Measurements from ENCODE around the gene CCSER2. TPM values are rescaled to one million over a fixed set of nuclear protein-coding genes. Genes with fewer than 3 reads are reported as not detected.
A peak's percentile ranks its signal among the peaks of the same experiment; 100 is the strongest.

The CCSER2 gene
- polyA plus RNA-seq, 3 donors, result 7.4 to 23.3 (median 14.3) TPM

DNA sequence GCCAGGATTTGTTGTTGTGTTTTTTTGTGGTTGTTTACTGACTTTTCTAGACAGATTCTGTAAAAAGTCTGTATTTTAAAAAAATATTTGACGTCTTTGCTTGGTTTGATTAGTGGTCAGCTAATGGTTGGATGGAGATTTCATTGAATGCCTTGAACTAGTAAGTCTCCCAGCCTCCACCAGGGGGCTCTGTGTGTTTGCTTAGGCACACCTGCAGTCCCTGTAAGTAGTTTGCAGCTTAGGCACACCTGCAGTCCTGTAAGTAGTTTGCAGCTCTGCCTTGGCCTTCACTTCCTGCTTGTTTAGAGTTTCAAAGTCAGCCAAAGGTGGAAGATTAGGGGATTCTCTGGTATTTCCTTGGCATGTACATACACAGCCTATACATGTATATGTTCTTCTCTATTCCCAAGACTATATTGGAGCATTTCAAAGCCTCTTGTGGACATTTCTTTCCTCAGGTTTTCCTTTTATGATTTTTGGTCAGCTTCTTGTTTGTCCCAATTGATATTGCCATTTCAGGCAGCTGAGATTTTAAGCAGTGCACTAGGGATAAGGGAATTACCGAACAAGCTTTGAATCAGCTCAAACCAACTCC, 101.6 kb downstream of the CCSER2 start:
- H3K9ac ChIP-seq (ENCODE audit: insufficient read depth, low read length, poor library complexity, severe bottlenecking), result no peak overlapping the region
- Mint-ChIP-seq H3K36me3 (peaks cover 6 to 16% of the 10 kb centered on the region in 2 donors), H3K4me3 (no peak overlapping the region), H3K9me3 (no peaks in the 10 kb centered on the region), H3K27ac (no peak overlapping the region), H3K27me3 (ENCODE audit: low read depth in 3 of 3) (peaks cover 0 to 2% (median 0%) of the 10 kb centered on the region in 3 donors), H3K4me1 (no peaks in the 10 kb centered on the region)
- WGBS (ENCODE audit: insufficient coverage), result 80% methylated on average over 1 of the region's 2 CpGs
- no peaks in the 10 kb centered on the region for H3K79me2 ChIP-seq (ENCODE audit: insufficient read depth, low read length)
- DNase-seq, result peak; percentile 6 to 47 (median 25)
- no peaks in the 10 kb centered on the region for H3K4me1 ChIP-seq (ENCODE audit: control insufficient read depth in 1 of 2, insufficient read depth in 2 of 2, low read length in 2 of 2)
- H3K27me3 ChIP-seq (ENCODE audit: control insufficient read depth in 2 of 2, insufficient read depth in 2 of 2, low read length in 2 of 2), result no peaks in the 10 kb centered on the region
- TF ChIP-seq, protein P1, sequence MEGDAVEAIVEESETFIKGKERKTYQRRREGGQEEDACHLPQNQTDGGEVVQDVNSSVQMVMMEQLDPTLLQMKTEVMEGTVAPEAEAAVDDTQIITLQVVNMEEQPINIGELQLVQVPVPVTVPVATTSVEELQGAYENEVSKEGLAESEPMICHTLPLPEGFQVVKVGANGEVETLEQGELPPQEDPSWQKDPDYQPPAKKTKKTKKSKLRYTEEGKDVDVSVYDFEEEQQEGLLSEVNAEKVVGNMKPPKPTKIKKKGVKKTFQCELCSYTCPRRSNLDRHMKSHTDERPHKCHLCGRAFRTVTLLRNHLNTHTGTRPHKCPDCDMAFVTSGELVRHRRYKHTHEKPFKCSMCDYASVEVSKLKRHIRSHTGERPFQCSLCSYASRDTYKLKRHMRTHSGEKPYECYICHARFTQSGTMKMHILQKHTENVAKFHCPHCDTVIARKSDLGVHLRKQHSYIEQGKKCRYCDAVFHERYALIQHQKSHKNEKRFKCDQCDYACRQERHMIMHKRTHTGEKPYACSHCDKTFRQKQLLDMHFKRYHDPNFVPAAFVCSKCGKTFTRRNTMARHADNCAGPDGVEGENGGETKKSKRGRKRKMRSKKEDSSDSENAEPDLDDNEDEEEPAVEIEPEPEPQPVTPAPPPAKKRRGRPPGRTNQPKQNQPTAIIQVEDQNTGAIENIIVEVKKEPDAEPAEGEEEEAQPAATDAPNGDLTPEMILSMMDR (IDR thresholded peaks at IDR 0.05), result peak; percentile 85
- no peak overlapping the region for H3K4me2 ChIP-seq (replicated peaks; ENCODE audit: extremely low read depth, low read length, poor library complexity, severe bottlenecking)
- peaks cover 7% of the 10 kb centered on the region for H4K20me1 ChIP-seq (ENCODE audit: insufficient read depth, low read length)
- no peak overlapping the region for H2AFZ ChIP-seq (ENCODE audit: insufficient read depth, low read depth, low read length, poor library complexity, severe bottlenecking)
- H3K27ac ChIP-seq (ENCODE audit: low read depth in 1 of 2, low read length in 2 of 2), result no peak overlapping the region
- H3K4me3 ChIP-seq (replicated peaks in 1 of 3; ENCODE audit: low read depth in 2 of 3, low read length in 3 of 3), result no peak overlapping the region
- no peaks in the 10 kb centered on the region for H3K9me3 ChIP-seq (replicated peaks in 1 of 2; ENCODE audit: control insufficient read depth in 1 of 2, insufficient read depth in 1 of 2, low read length in 2 of 2)
- no peaks in the 10 kb centered on the region for H3K36me3 ChIP-seq (replicated peaks in 1 of 2; ENCODE audit: control insufficient read depth in 1 of 2, insufficient read depth in 2 of 2, low read length in 2 of 2)
- intact Hi-C loops (cut with micrococcal nuclease), result no loop called here

- no peak for DNase-seq
- H4K20me1 ChIP-seq (ENCODE audit: insufficient read depth, low read length), result peaks cover 7% of the 10 kb centered on the region
- Mint-ChIP-seq H3K36me3 (peaks cover 0 to 21% of the 10 kb centered on the region in 2 donors), H3K9me3 (peaks cover 0 to 6% (median 3%) of the 10 kb centered on the region in 7 donors), H3K27me3 (ENCODE audit: low read depth in 3 of 3) (peaks cover 0 to 2% (median 0%) of the 10 kb centered on the region in 3 donors), H3K27ac (no peak overlapping the region), H3K4me3 (no peak overlapping the region), H3K4me1 (no peaks in the 10 kb centered on the region)
- no peaks in the 10 kb centered on the region for H3K36me3 ChIP-seq (replicated peaks in 1 of 2; ENCODE audit: control insufficient read depth in 1 of 2, insufficient read depth in 2 of 2, low read length in 2 of 2)
- intact Hi-C loops (cut with micrococcal nuclease), result no loop called here
- TF ChIP-seq, protein P1 (IDR thresholded peaks at IDR 0.05), result no peak
- no peaks in the 10 kb centered on the region for H3K27me3 ChIP-seq (ENCODE audit: control insufficient read depth in 2 of 2, insufficient read depth in 2 of 2, low read length in 2 of 2)
- H3K4me2 ChIP-seq (replicated peaks; ENCODE audit: extremely low read depth, low read length, poor library complexity, severe bottlenecking), result no peak overlapping the region
- H3K27ac ChIP-seq (ENCODE audit: low read depth in 1 of 2, low read length in 2 of 2), result no peak overlapping the region
- no peak overlapping the region for H3K9ac ChIP-seq (ENCODE audit: insufficient read depth, low read length, poor library complexity, severe bottlenecking)
- H3K79me2 ChIP-seq (ENCODE audit: insufficient read depth, low read length), result no peaks in the 10 kb centered on the region
- no peak overlapping the region for H2AFZ ChIP-seq (ENCODE audit: insufficient read depth, low read depth, low read length, poor library complexity, severe bottlenecking)
- no CpG with 5 or more reads among the region's 5 CpGs for WGBS (ENCODE audit: insufficient coverage)
- no peaks in the 10 kb centered on the region for H3K9me3 ChIP-seq (replicated peaks in 1 of 2; ENCODE audit: control insufficient read depth in 1 of 2, insufficient read depth in 1 of 2, low read length in 2 of 2)
- H3K4me3 ChIP-seq (replicated peaks in 1 of 3; ENCODE audit: low read depth in 2 of 3, low read length in 3 of 3), result no peak overlapping the region
- no peaks in the 10 kb centered on the region for H3K4me1 ChIP-seq (ENCODE audit: control insufficient read depth in 1 of 2, insufficient read depth in 2 of 2, low read length in 2 of 2)
Observed at GRCh38 chr10:84432891-84433290, 104.5 kb downstream of the CCSER2 start.

All from CD14-positive monocyte (primary cell).